ENCODE measurements around the gene NAA16. TPM values are rescaled to one million over a fixed set of nuclear protein-coding genes. Genes with fewer than 3 reads are reported as not detected.

Gene NAA16
- total and polyA plus RNA-seq, 12 donors: 3.4 to 15.1 (median 8.5) TPM

GRCh38 chr13:41365631-41366030, 54.6 kb downstream of the NAA16 start:
- Histone ChIP-seq H3K27ac (no peak overlapping the region), H3K4me3 (no peak overlapping the region), H3K9me3 (no peaks in the 10 kb centered on the region), H3K36me3 (peaks cover 0 to 100% (median 35%) of the 10 kb centered on the region in 9 donors), H3K27me3 (no peaks in the 10 kb centered on the region), H3K4me1 (no peaks in the 10 kb centered on the region)
- ATAC-seq (no peak), DNase-seq (no peak)
- TF ChIP-seq, protein P1, sequence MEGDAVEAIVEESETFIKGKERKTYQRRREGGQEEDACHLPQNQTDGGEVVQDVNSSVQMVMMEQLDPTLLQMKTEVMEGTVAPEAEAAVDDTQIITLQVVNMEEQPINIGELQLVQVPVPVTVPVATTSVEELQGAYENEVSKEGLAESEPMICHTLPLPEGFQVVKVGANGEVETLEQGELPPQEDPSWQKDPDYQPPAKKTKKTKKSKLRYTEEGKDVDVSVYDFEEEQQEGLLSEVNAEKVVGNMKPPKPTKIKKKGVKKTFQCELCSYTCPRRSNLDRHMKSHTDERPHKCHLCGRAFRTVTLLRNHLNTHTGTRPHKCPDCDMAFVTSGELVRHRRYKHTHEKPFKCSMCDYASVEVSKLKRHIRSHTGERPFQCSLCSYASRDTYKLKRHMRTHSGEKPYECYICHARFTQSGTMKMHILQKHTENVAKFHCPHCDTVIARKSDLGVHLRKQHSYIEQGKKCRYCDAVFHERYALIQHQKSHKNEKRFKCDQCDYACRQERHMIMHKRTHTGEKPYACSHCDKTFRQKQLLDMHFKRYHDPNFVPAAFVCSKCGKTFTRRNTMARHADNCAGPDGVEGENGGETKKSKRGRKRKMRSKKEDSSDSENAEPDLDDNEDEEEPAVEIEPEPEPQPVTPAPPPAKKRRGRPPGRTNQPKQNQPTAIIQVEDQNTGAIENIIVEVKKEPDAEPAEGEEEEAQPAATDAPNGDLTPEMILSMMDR (IDR thresholded peaks at IDR 0.05): no peak
- intact Hi-C loops (cut with DNase I): no loop called here
- WGBS, 2 donors: 97 to 98% methylated on average over 2 of the region's 2 CpGs

DNA sequence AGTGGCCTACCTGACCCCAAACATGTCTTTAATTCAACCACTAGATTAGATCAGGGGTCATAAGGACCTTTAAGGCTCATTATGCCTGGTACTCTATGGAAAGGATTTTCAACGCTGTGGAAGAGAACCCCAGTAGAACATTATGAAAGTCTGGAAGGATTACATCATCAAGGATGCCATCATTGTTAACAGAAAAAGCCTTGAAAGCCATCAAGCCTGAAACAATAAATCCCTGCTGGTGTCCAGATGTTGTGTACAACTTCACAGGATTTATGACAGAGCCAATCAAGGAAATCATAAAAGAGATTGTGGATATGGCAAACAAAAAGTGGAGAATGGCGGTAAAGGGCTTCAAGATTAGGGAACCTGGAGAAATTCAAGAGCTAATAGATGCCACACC, 59.7 kb downstream of the NAA16 start:
- Histone ChIP-seq H3K9me3 (no peaks in the 10 kb centered on the region), H3K27me3 (no peaks in the 10 kb centered on the region), H3K27ac (no peak overlapping the region), H3K4me1 (no peaks in the 10 kb centered on the region), H3K4me3 (no peak overlapping the region), H3K36me3 (peaks cover 0 to 98% (median 53%) of the 10 kb centered on the region in 9 donors)
- no peak for DNase-seq
- 81 to 88% methylated on average over 2 of the region's 2 CpGs for WGBS, 2 donors
- TF ChIP-seq, protein P1 (IDR thresholded peaks at IDR 0.05): no peak
- intact Hi-C loops (cut with DNase I): no loop called here
- no peak for ATAC-seq

DNA sequence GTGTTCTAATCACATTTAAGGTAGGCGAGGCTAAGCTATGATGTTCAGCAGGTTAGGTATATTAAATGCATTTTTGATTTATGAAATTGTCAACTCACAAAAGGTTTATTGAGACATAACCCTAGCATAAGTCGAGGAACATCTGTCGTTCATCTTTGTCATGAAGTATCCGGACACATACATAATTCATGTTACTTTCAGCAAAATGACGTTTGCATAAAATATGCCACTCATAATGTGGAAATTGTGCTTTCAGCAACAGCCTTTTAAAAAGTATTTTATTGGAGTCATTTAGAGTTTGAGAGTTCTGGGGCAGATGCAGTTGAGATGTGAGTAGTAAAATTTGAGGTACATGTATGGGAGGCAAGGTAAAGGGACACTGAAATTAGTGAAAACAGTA, 66.4 kb downstream of the NAA16 start:
- no peak overlapping the region for H3K4me3 ChIP-seq
- intact Hi-C loops (cut with DNase I): no loop called here
- H3K27me3 ChIP-seq: no peaks in the 10 kb centered on the region
- TF ChIP-seq, protein P1 (IDR thresholded peaks at IDR 0.05): no peak
- H3K27ac ChIP-seq: no peak overlapping the region
- no peaks in the 10 kb centered on the region for H3K4me1 ChIP-seq
- DNase-seq (no peak), ATAC-seq (no peak)
- WGBS, 2 donors: 94 to 95% methylated on average over 5 of the region's 5 CpGs
- peaks cover 0 to 55% (median 36%) of the 10 kb centered on the region in 9 donors for H3K36me3 ChIP-seq
- no peaks in the 10 kb centered on the region for H3K9me3 ChIP-seq

DNA sequence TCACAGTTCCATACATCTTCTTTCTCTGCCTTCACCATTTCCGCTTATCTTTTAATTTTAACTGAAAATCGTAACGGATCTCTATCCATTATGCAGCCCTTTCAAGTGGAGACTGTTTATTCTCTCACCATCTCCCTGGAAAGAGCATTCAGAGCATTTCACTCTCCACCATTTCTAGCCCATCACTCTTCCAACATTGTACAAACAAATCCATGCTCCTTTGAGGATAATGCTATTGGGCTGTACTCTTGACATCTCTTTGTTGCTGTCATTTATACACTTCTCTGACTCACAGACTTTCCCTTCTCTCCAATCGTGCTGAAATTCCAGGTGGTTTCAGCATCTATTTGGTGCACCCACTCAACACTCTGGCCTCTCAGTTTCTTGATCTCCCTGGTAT, 71.4 kb downstream of the NAA16 start:
- DNase-seq (no peak), ATAC-seq (no peak)
- peaks cover 0 to 6% (median 0%) of the 10 kb centered on the region in 9 donors for H3K36me3 ChIP-seq
- 77 to 78% methylated on average over 4 of the region's 4 CpGs for WGBS, 2 donors
- no peak overlapping the region for H3K27ac ChIP-seq
- no peaks in the 10 kb centered on the region for H3K9me3 ChIP-seq
- TF ChIP-seq, protein P1 (IDR thresholded peaks at IDR 0.05): no peak
- H3K4me3 ChIP-seq: no peak overlapping the region
- no peaks in the 10 kb centered on the region for H3K27me3 ChIP-seq
- intact Hi-C loops (cut with DNase I): loop anchor here in 2 of 10 donors (10.0 kb wide), 1 partner anchor 272 kb away; no protein-coding TSS in a partner anchor
- peaks cover 0 to 20% (median under 1%) of the 10 kb centered on the region in 9 donors for H3K4me1 ChIP-seq
